ENCODE measurements around the gene ME2.

DNA sequence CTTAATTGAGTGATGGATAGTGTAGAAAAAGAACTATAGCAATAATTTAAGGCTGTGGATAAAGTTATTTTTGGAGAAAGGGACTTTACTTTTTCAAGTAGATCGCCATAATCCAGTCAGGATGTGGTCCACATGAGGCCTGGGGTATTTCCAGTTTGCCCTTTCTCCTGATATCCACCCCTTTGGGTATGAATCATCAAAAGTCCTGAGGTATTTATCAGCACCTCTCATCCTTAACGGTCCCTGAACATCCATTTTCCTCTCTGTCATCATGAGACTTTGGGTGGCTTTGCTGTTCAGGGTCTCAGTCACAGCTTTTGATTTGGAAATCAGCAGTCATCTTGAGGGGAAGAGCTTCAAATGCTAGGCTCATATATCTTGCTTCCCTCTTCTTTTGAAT is 49.6 kb downstream of the ME2 start:
- TF ChIP-seq KAT7 (CRISPR knock-in tag; IDR thresholded peaks at IDR 0.05; ENCODE audit: borderline replicate concordance) (no peak), HNRNPUL1 (IDR thresholded peaks at IDR 0.05; ENCODE audit: low read length) (no peak), ELK1 (CRISPR knock-in tag; IDR thresholded peaks at IDR 0.05) (no peak), GABPB1 (CRISPR knock-in tag; IDR thresholded peaks at IDR 0.05) (no peak)

Data from K562 (cell line).